Peyer's patch (tissue), 4 donors: ENCODE data around the gene PALLD. TPM values are rescaled to one million over a fixed set of nuclear protein-coding genes. Genes with fewer than 3 reads are reported as not detected.

Experiments
- DNase-seq, 3 donors: peaks; one replicate each; pipeline ENCODE4 v3.0.0-alpha.2; 2017 to 2019
- H3K27ac ChIP-seq, 4 donors: fragments of 200-600 bp; sonication (generic); one replicate each; pipeline ENCODE4 v1.5.1; 2016 to 2019
- H3K27me3 ChIP-seq, 2 donors: fragments of 200-600 bp; sonication (generic); one replicate each; pipeline ENCODE4 v1.5.1; 2019
- H3K36me3 ChIP-seq, 3 donors: fragments of 200-600 bp; sonication (generic); one replicate each; pipeline ENCODE4 v1.5.1; 2016 to 2019
- H3K4me1 ChIP-seq, 4 donors: fragments of 200-600 bp; sonication (generic); one replicate each; pipeline ENCODE4 v1.5.1; 2016 to 2019
- H3K4me3 ChIP-seq, 4 donors: fragments of 200-600 bp; sonication (generic); 1 replicate in 3 of 4; 2 replicates in 1 of 4; pipeline ENCODE4 v1.5.1; 2016 to 2019; ENCODE audit warnings: mild to moderate bottlenecking in 1 of 4
- H3K9me3 ChIP-seq, 4 donors: fragments of 200-600 bp; sonication (generic); one replicate each; pipeline ENCODE4 v1.5.1; 2016 to 2019; ENCODE audit warnings: mild to moderate bottlenecking in 1 of 4
- POLR2A ChIP-seq, 2 donors: fragments of 450-650 bp; IDR thresholded peaks; one replicate each; pipeline ENCODE4 v1.5.1; 2017; ENCODE audit warnings: antibody characterized with exemption in 2 of 2, mild to moderate bottlenecking in 2 of 2, moderate library complexity in 2 of 2
- total RNA-seq, 4 donors: library from RNA; depleted of rRNA; stranded (reverse); fragments of >200 nt; gene quantifications; one replicate each; pipeline ENCODE4 v1.1.0, GENCODE V29; 2016
- TF ChIP-seq, protein P1 (sequence below), 6 experiments: fragments of 450-650 bp in 4 of 6; fragments of 200-600 bp in 2 of 6; sonication (generic) in 1 of 6; IDR thresholded peaks; one replicate each; pipeline ENCODE4 v1.5.1; 2017 to 2019; ENCODE audit warnings: antibody characterized with exemption in 6 of 6, mild to moderate bottlenecking in 3 of 6, moderate library complexity in 1 of 6

Gene PALLD
- total RNA-seq, 4 donors from 2014 or later = 68.0 to 175 (median 78.4) TPM

DNA sequence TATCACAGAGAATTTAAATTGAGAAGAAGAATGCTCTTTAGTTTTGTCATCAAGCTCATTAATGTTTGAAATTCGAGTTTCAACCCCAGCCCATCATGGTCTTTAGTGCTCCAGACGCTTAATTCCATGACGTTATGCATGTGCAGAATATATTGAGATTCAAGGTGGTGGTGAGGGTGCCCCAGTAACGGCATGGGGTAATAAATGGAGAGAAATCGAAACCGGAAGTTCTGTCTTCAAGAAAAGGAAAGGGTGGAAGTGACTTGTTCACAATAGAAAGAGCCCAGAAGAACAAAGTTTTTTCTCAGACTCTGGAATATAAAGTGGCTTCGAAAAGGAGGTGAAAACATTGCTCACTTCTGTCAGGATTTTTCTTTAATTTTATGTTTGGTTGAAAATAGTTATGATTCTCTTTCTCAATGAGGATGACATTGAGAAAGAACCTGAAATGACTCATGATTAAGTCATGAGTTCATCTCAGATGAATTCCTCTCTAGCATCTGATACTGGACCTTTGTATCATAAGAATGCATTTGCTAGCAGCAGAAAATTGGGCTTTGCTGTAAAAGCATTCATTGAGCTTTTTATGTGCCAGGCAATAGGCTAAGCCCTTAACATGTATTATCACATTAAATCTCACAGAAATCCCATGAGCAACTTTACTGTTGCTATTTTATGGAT lies 15.8 kb upstream of the PALLD start:
- H3K36me3 ChIP-seq = no peaks in the 10 kb centered on the region
- peak overlapping the region; percentile 69 to 81 (median 71) for H3K4me3 ChIP-seq
- no peaks in the 10 kb centered on the region for H3K9me3 ChIP-seq
- peak overlapping the region; percentile 89 to 99 (median 94) for H3K27ac ChIP-seq
- H3K4me1 ChIP-seq = no peaks in the 10 kb centered on the region
- DNase-seq = peak in 2 of 3 donors; percentile 27 to 49
- TF ChIP-seq POLR2A (IDR thresholded peaks at IDR 0.05) = no peak
- TF ChIP-seq, protein P1, sequence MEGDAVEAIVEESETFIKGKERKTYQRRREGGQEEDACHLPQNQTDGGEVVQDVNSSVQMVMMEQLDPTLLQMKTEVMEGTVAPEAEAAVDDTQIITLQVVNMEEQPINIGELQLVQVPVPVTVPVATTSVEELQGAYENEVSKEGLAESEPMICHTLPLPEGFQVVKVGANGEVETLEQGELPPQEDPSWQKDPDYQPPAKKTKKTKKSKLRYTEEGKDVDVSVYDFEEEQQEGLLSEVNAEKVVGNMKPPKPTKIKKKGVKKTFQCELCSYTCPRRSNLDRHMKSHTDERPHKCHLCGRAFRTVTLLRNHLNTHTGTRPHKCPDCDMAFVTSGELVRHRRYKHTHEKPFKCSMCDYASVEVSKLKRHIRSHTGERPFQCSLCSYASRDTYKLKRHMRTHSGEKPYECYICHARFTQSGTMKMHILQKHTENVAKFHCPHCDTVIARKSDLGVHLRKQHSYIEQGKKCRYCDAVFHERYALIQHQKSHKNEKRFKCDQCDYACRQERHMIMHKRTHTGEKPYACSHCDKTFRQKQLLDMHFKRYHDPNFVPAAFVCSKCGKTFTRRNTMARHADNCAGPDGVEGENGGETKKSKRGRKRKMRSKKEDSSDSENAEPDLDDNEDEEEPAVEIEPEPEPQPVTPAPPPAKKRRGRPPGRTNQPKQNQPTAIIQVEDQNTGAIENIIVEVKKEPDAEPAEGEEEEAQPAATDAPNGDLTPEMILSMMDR (IDR thresholded peaks at IDR 0.05) = no peak
- no peaks in the 10 kb centered on the region for H3K27me3 ChIP-seq

DNA sequence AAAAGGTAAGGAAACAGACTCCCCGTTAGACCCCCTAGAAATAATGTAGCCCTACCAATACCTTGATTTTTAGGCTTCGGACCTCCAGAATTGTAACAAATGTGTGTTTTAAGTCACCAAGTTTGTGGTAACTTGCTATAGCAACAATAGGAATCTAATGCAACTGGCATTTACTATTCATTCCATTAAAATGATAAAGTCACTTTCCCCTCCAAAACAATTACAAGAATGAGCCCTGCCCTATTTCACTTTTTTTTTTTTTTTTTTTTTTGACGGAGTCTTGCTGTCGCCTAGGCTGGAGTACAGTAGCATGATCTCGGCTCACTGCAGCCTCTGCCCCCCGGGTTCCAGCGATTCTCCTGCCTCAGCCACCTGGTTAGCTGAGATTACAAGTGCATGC lies 13.0 kb upstream of the PALLD start:
- Histone ChIP-seq H3K9me3 (no peaks in the 10 kb centered on the region), H3K27ac (no peak overlapping the region), H3K27me3 (no peaks in the 10 kb centered on the region), H3K36me3 (no peaks in the 10 kb centered on the region), H3K4me3 (no peak overlapping the region), H3K4me1 (no peaks in the 10 kb centered on the region)
- TF ChIP-seq POLR2A (IDR thresholded peaks at IDR 0.05) = no peak
- TF ChIP-seq, protein P1 (IDR thresholded peaks at IDR 0.05) = no peak
- DNase-seq = no peak

DNA sequence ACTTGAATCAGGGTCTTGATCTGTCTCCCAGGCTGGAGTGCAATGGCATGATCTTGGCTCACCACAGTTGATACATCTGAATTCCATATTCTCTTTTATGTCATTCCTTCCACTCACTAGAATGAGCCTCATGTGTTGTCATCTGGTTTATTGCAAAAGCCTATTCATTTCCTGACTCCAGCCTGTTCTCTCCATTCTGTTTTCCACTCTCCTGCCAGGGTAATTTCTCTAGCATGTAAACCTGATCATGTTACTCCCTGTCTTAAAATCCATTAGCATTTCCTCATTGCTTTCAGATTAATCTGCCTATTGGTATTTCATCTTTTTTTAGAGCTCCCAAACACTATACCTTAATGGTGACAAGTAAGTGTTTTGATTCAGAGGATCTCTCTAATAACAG lies 12.2 kb upstream of the PALLD start:
- Histone ChIP-seq H3K4me1 (no peaks in the 10 kb centered on the region), H3K27ac (no peak overlapping the region), H3K4me3 (no peak overlapping the region), H3K9me3 (no peaks in the 10 kb centered on the region), H3K27me3 (no peaks in the 10 kb centered on the region), H3K36me3 (no peaks in the 10 kb centered on the region)
- no peak for DNase-seq
- TF ChIP-seq, protein P1 (IDR thresholded peaks at IDR 0.05) = no peak
- TF ChIP-seq POLR2A (IDR thresholded peaks at IDR 0.05) = no peak

DNA sequence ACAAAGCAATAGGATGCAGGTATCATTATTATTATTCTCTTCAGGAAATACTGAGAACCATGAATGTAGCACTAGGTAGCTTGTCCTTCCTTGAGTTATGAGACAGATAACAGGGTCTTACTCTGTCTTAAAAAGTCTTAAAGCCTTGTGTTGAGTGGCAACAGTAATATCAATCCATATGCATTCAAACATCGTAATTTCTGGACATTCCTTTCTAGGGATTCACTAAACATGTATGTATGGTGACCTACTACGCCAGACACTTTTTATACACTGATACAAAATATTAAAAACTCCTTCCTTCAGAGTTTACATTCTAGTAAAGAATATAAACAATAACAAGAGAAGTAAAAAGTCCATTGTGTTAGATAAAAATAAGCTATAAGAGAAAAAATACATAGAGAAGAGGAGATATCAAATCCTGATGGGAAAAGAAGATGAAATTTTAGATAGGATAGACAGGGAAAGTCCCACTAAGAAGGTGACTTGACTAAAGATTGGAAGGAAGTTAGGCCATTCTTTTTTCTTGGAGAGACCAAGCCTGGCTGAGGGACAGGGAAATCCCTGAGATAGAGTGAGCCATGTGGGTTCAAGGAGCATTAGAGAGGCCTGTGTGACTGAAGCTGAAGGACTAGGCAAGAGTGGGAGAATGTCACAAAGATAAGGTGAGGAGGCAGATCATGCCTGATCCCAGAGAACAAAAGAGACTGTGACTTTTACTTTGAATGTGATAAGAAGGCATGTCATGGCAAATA lies 11.5 kb upstream of the PALLD start:
- TF ChIP-seq POLR2A (IDR thresholded peaks at IDR 0.05) = no peak
- TF ChIP-seq, protein P1 (IDR thresholded peaks at IDR 0.05) = no peak
- no peaks in the 10 kb centered on the region for H3K4me1 ChIP-seq
- DNase-seq = no peak
- H3K9me3 ChIP-seq = no peaks in the 10 kb centered on the region
- no peaks in the 10 kb centered on the region for H3K27me3 ChIP-seq
- H3K27ac ChIP-seq = no peak overlapping the region
- H3K4me3 ChIP-seq = no peak overlapping the region
- H3K36me3 ChIP-seq = no peaks in the 10 kb centered on the region

DNA sequence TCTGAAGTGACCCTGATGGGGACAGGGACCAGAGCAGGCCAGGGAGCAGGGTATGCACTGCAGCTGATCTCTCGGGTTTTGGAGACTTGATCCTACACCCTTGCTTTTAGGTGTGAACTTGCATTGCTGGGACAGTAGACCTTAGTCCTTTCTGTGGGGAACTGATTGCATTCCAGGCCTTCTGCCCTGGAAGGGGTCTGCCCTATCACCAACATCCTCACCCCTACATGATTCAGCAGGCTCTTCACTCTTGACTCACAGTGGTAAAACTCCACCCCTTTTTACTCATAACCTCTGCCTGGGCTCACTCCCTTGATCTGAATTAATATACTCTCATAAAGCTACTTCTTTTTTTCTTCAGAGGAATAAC lies 10.0 kb upstream of the PALLD start:
- DNase-seq = no peak
- Histone ChIP-seq H3K9me3 (no peaks in the 10 kb centered on the region), H3K36me3 (no peaks in the 10 kb centered on the region), H3K27ac (peak overlapping the region in 2 of 4 donors; percentile 30 to 35), H3K4me3 (no peak overlapping the region), H3K27me3 (no peaks in the 10 kb centered on the region), H3K4me1 (no peaks in the 10 kb centered on the region)
- TF ChIP-seq POLR2A (IDR thresholded peaks at IDR 0.05) = no peak
- TF ChIP-seq, protein P1 (IDR thresholded peaks at IDR 0.05) = no peak
